Measurements from ENCODE around the gene TM4SF18.

TM4SF18 gene

DNA sequence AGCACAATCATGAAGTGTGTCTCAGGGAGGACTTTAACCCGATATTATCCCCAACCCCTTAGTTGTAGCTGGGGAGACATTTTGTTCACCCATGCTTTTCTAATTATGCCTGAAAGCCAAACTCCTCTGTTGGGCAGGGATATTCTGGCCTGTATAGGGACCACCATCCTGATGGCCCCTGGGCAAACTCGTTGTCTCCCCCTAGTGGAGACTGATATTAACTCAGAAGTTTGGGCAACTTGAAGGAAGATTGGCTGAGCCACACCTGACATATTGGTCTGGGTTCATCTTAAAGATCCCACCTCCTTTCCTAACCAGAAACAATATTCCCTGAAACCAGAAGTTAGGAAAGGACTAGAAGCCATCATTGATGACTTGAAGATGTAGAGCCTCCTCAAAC is 42.3 kb downstream of the TM4SF18 start:
- DNase-seq (ENCODE audit: low read depth in 2 of 2, low spot score in 1 of 2): no peak

DNA sequence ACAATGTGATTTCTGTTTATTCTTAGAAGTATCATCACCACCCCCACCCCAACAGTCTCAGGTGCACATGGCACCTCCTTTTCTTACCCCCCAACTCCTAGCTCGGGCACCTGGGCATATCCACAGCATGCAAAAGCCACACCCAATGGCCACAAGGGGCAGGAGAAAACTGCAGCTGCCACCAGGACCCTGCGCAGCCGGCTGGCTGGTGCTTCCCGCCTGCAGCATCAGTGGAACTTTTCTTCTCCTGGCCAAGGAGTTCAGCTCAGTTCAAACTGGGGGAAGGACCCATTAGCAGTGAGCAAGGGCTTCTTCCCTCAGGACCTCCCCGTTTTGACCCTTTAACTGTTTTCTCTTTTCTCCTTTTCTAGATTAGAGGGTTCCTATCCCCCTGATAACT is 44.8 kb downstream of the TM4SF18 start:
- DNase-seq (ENCODE audit: low read depth in 2 of 2, low spot score in 1 of 2): no peak

DNA sequence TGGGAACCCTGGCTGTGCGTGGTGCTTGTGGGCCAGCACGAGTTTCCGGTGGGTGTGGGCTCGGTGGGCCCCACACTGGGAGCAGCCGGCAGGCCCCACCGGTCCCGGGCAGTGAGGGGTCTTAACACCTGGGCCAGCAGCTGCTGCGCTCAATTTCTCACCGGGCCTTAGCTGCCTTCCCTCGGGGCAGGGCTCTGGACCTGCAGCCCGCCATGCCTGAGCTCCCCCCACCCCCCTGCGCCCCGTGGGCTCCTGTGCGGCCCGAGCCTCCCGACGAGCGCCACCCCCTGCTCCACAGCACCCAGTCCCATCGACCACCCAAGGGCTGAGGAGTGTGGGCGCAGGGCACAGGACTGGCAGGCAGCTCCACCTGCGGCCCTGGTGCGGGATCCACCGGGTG is 49.4 kb downstream of the TM4SF18 start:
- no peak for DNase-seq (ENCODE audit: low read depth in 2 of 2, low spot score in 1 of 2)

DNA sequence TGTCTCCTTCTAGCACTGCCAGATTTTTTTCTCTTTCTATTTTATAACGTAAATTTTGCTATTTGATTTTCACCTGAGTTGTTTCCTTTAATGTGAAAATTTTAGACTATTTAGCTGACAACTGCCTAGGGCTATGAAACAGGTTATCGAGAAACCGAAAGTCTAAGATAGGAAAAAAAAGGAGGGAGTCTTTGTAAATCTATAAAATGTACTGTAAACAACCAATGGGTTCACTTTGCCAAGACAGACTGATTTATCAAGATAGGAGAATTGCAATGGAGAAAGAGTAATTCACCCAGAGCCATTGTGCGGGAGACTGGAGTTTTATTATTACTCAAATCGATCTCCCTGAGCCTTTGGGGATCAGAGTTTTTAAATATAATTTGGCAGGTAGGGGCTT is 50.0 kb downstream of the TM4SF18 start:
- DNase-seq (ENCODE audit: low read depth in 2 of 2, low spot score in 1 of 2): no peak

DNA sequence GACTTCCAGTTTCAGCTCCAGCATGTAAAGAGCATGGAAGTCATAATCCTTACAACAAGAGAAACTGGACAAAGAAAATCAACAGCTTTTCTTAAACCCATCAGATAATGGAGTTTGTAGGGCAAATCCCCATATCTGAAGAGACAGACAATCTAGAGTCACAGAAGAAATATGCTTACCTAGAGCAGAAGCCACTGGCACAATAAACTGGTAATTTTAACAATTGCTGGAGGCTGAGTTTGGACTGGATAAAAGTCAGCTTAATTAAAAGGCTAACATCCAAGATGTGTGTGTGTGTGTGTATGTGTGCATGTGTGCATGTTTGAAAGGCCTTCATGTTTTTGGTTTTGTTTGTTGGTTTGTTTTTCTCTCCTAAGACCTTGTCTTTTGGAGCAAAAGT is 50.6 kb downstream of the TM4SF18 start:
- DNase-seq (ENCODE audit: low read depth in 2 of 2, low spot score in 1 of 2): no peak

DNA sequence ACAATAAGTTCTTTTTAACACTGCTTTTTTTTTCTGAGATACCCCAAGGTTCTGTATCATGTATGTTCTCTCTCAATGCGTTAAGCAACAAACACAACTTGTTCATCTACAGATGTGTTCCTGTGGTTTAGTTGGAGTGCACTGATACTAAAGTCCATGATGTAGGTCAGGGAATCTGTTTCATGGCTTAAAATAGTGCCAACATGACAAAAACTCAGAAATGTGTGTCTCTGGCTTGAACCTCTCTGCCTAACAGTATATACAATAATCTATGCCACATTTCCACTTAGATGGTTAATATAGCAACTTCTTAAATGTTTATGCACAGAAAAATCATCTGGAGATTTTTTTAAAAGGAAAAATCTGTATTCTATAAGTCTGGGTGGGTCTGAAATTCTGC is 51.1 kb downstream of the TM4SF18 start:
- no peak for DNase-seq (ENCODE audit: low read depth in 2 of 2, low spot score in 1 of 2)

DNA sequence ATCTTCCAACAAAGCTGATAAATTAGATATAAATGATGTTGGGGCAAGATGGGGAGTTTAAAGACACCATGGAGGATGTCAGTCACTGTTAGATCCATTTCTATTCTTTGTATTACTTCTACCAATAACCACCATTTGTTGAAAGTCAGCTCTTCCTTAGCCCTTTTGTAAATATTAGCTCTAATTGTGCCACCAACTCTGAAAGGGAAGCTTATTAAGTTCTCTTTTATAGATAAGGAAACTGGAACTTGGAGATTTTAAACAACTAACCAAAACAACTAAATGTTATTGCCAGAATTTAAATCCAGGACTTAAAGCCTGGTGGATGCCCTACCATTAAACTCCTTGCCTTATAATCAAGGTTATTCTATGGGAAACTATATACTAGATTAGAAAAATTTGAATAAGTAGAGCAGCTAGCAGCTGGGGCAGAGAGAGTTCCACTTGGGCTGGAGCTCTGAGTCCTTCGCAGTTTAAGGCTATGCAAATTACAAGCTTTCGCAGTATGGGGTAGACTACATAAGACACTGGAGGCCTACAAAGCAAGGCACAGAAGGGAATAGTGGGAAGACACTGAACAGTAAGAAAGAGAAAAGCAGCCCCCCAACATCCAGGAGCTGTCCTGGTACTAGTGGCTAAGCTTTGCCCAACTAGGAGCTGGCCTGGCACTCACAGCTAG is 52.6 kb downstream of the TM4SF18 start:
- no peak for DNase-seq (ENCODE audit: low read depth in 2 of 2, low spot score in 1 of 2)

DNA sequence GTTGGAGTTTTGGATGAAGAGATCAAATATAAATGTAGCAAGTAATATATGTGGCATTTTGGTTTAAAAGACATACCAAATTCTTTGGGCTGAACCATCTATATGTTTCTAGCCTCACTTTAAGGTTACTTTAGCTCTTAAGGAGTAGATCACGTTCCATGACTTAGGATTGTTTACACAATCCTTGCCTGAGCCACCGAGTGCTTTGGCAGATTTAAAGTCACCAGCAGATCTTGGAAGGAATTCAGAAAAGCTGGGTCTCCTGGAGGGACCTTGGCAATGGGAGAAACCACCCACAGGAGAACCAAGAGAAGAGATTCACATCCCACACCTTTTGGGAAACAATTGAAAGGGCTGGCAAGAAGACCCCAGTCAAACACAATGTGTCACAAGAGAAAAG is 54.5 kb downstream of the TM4SF18 start:
- no peak for DNase-seq (ENCODE audit: low read depth in 2 of 2, low spot score in 1 of 2)

DNA sequence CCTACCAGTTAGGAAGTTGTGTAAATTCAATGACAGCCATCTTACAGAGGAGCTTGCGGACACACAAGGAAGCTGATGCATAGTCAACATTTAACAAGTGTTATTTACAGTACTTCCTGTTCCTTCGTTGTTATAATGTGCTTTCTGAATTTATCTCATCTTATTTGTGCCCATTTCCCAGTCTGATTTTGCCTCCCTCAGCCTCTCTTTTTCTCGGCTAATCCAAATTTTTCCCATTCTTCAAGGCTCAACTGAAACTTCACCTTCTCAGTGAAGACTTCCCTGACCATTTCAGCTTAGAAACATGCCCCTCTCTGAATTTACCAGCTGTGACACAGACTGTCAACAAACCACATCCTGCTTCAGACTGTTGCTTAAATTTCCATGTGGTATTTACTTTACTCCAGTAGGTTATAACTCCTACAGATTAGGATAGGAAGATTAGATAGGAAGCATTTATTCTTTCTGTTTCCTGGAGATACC is 56.1 kb downstream of the TM4SF18 start:
- no peak for DNase-seq (ENCODE audit: low read depth in 2 of 2, low spot score in 1 of 2)

DNA sequence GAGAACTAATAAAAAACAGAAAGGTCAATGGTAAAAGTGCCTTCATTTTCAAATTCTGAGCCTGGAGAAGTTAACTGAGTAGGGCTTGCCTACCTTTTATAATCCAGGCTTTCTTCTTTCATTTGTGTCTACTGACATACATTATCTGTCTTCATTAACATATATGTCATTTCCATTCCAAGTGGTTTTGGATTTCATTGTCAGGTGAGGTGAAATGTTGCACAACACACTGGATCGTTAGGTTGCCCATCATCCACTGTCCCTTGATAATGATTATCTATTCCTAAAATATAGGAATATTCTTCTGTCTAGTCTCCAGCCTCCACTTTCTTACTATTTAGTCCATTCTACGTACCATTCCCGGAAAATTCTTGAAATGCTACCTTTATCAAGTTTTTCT is 56.8 kb downstream of the TM4SF18 start:
- no peak for DNase-seq (ENCODE audit: low read depth in 2 of 2, low spot score in 1 of 2)

DNA sequence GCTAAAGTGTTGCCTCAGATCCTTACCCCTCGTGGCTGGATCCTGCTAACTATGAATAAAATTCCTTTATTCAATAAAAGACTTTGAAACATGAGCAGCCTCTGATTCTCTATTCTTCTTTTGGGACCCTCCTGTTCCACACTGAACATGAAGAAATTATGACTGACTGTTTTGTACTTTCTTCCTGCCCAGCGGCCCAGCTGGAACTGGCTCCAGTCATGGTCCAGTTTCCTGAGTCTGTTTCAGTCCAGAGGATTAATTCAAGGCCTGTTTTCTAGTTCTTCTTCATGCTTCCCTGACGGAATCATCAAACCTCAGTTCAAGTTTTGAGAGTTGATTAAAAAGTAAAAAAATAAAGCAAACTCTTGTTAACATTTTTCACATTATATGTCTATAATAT is 59.2 kb downstream of the TM4SF18 start:
- DNase-seq (ENCODE audit: low read depth in 2 of 2, low spot score in 1 of 2): no peak

DNA sequence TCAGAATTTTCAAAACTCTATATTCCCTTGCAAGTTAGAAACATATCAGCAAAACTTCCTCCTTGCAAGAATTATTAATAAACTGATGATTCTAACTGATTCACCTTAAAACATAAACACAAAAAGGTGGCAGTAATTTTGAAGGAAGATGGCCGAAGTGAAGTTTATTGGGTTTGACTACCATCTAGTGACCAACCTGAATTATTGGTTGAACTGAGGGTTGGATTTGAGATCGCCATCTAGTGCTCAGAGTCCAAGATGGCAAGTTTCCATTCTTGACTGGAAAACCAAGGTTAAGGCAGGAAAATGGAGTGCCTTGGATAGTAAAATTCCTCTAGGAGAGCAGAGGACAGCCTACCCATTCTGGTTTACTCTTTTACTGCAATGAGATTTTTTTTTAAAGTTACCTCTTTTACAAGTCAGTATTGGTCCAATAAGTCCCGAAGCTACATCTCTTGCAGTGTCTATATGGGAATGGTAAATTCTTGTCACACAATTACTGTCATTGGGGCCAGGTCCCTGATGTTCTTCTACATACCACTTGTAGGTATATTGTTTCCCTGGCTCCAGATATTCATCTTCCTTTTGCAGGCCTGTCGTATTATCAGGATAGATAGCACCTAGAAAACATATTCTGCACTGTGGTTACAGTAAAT is 60.2 kb downstream of the TM4SF18 start:
- no peak for DNase-seq (ENCODE audit: low read depth in 2 of 2, low spot score in 1 of 2)

DNA sequence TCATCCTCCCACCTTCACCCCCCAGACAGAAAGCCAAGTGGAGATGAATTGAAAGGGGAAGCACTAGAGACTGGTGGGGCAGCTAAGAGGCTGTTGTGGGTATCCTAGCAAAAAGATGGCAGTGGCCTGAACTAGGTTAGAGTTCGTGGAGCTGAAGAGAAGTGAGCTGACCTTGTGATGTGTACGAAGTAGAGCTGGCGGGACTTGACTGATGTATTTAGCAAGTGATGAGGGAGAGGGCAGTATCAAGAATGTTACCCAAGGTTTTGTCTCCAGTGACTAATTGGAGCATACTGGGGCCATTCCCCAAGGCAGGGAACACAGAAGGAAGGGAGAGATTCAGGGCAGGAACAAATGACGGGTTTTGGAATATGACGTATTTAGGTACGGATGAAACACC is 61.8 kb downstream of the TM4SF18 start:
- no peak for DNase-seq (ENCODE audit: low read depth in 2 of 2, low spot score in 1 of 2)

DNA sequence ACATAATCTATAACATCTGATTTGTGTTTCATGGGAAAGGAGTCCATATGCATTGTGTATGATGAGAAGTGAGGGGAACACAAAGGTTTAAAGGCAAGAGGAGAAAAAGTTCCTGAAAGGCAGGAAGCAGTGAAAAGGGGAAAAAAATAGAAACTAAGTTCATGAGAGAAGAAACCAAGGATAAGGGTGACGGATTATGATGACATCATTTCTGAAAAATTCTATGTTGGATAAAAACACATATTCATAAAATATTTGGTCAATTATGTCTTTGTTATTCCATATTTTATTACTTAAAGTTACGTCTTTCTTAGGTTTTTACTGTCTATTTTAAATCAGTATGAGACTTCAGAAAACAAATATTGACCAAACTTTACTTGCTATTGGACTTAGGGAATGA is 63.3 kb downstream of the TM4SF18 start:
- DNase-seq (ENCODE audit: low read depth in 2 of 2, low spot score in 1 of 2): no peak

DNA sequence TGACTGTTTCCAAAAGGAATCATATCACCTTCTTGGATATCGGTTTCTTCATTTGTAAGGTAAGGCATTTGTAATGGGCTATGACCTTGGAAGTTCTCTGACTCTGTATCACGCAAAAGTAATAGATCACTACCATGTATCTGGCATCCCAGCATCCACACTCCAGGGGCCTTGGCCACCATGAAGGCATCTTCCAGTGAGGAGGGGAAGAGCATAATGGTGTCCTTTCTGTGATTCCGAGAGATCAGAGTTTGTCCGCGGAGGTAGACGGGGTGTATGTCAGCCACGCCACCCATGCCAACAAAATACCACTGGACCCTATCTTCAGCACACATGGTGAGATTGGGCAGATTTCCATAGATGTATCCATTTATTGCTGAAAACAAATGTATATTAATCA is 63.7 kb downstream of the TM4SF18 start:
- DNase-seq (ENCODE audit: low read depth in 2 of 2, low spot score in 1 of 2): no peak
